HK-2 (cell line): Measurements from ENCODE around the gene KRT71.

Experiments
- DNase-seq: peaks from one replicate; pipeline ENCODE4 v3.0.0-alpha.2; 2018; ENCODE audit not compliant: unreplicated experiment

KRT71 gene

DNA sequence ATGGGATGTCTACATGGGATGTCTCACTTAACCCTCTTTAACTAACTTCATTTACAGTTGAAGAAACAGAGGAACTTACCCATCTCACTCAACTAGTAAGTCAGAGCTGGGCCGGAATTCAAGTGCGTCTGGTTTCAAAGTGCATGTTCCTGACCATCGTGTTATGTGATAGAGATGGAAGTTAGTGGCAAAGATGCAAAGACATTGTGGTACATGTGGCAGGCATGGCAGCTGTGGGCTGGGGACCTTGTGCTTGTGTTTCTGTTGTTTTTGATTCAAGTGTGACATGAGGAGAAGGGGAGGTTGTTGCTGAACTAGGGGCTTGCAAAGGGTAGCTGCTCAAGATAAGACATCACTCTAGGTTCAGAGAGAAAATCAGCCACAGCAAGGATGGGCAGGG, 23.0 kb upstream of the KRT71 start:
- DNase-seq, result no peak

- DNase-seq, result no peak
Measured at GRCh38 chr12:52575256-52575655, 22.3 kb upstream of the KRT71 start.

GRCh38 chr12:52573743-52574142, 20.8 kb upstream of the KRT71 start, which contains the start of gene KRT74:
KRT74 (minus strand) TSS chr12:52573843; CDS start chr12:52573777, 66 bp downstream.
- DNase-seq, result no peak

DNA sequence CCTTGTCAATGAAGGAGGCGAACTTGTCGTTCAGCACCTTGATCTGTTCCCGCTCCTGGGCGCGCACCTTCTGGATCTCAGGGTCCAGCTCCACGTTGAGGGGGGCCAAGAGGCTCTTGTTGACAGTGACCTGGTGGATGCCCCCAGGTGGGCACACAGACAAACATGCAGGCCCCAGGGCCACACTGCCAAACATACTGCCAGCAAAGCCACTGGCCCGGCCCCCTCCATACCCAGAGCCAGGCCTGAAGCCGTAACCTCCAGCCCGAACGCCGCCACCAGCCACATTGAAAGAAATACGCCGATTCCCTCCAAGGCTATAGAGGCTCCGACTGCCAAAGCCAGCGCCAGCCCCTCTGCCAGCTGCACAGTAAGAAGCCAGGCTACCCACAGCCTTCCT, 20.4 kb upstream of the KRT71 start:
- no peak for DNase-seq

DNA sequence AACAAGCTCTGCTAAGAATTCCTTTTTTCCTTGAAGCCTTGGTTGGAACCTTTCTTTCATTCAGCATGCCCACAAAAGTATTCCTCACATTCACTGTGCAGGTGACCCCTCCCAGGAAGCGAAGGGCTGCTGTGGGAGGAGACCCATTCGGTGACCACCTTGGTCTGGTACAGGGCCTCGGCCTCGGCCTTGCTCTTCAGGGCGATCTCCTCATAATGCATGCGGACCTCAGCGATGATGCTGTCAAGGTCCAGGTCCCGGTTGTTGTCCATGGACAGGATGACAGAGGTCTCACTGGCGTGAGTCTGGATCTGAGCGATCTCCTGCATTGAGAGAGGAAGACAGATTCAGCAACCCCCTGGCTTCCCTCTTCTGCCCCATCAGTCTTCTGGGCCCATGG, 17.6 kb upstream of the KRT71 start:
- DNase-seq, result no peak

DNA sequence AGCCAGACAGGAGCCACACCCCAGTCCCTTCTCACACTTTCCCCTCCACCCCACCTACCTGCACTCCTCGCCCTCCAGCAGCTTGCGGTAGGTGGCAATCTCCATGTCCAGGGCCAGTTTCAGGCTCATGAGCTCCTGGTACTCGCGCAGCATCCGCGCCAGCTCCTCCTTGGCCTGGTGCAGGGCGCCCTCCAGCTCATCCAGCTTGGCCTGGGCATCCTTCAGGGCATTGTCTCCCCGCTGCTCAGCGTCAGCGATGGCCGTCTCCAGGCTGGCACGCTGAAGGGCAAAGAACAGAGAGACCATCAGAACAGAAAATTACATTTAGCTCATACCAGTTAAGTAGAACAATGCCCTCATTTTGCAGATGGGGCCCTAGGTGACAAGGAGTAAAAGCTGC, 15.2 kb upstream of the KRT71 start:
- DNase-seq, result no peak

DNA sequence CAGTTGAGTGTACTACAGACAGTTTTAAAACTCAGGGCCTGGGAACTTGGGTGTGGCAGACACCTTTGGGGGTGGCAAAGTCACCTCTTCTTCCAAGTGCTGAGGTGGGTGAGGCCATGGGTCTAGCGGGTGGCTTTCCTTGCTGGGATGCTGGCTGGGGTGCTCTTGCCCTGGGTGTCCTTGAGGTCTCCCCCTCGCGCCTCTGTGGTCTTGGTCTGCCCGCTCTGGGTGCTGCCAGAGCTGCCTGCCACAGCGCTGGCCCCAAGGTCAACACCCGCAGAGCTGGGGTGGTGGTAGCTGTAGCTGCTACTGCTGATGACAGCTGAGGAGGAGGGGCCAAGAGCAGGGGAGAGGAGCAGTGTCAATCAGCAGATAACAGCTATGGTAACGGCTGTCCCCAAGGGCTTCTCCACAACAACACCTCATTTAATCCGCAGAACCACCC, 13.9 kb upstream of the KRT71 start:
- DNase-seq, result no peak

GRCh38 chr12:52564582-52564981, 11.6 kb upstream of the KRT71 start:
- no peak for DNase-seq

DNA sequence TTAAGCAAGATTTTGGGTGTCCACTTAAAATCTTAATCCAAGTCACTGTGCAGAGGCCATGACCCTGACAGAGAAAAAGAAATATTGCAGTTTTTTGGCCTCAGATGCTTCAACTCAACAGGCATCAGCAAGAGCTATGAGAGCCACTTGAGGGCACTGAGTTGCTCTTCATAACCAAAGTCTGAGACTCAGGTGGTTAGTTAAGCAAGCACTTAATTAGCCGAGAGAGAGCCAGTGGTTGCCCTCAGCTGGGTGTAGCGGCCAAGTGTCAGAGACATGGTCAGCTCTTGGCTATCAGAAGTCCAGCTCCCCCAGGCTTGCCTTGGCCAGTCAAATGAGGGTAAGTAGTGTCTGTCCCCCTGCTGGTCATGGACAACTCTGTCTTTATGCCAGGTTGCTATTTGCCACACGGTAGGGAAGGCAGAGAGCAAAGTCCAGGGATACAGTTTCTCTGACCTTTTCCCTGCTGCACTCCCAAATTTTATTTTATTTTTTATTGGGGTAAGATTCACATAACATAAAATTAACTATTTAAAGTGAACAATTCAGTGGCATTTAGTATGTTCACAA, 9.0 kb upstream of the KRT71 start:
- no peak for DNase-seq

GRCh38 chr12:52559979-52560378, 7.0 kb upstream of the KRT71 start:
- DNase-seq, result no peak

DNA sequence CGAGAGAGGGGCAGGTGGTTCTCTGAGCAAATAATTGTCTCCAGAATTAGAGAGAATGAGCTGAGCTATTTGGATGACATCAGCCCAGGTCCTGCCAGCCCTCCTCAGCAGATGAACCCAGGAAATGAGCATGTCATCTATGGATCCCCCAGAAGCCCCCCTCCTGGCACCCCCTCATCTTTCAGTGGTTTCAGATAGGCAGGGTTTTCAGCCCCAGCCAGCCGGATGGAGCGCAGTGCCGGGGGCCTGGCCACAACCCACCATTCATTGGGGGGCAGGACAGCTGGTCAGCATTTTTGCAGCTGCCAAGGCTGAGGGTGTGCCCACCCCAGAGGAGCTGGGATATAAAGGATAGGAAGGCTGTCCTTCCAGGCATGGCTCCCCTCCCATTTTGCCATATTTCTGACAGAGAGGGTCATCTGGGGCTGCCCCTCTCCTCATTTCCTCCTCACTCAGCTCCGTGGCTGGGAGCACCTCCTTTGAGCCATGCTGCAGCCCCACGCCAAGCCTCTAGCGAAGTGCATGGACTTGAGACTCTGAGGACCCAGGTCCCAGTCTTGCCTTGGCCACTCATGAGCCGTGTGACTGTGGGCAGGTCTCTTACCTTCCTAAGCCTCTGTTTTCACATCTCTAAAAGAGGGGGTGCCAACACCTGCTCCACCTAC, 6.0 kb upstream of the KRT71 start:
- DNase-seq, result no peak

DNA sequence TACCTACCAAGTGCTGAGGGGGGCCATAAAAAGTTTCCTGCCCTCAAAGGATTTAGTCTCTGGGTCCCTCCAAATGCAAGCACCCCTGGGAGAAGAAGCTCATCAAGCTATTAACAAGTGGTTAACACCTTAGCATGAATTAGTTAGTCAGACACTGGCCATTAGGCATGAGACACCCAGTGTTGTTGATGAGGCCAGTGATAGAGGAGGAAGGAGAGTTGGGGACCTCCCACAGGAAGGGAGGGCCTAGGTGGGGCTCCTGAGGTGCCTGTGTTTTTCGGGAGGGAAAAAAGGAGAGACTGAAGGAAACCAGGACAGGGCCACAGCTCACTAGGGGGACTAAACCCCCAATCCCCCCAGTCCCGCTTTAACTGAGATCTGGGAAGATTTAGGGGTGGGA, 4.5 kb upstream of the KRT71 start:
- no peak for DNase-seq

- no peak for DNase-seq
Measured at GRCh38 chr12:52555577-52555976, 2.6 kb upstream of the KRT71 start.

DNA sequence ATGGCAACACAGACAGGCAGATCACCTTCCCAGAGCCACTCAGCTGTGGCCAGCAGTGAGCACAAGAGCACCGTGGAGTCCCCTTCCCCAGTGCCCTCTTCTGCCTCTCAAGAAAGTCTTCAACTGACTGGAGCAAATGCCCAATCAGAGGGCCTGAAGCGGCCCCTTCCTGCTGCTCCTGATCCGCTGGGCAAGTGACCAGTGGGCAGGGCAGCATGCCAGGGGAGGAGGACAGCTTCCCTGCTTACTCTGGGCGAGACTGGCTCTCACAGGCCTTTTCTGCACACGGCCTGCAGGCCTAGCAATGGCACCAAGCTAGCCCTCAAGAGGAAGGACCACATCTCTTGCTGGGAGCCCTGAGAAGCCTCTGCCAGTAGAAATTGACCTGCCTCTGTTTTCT, 890 bp downstream of the KRT71 start:
- DNase-seq, result no peak

DNA sequence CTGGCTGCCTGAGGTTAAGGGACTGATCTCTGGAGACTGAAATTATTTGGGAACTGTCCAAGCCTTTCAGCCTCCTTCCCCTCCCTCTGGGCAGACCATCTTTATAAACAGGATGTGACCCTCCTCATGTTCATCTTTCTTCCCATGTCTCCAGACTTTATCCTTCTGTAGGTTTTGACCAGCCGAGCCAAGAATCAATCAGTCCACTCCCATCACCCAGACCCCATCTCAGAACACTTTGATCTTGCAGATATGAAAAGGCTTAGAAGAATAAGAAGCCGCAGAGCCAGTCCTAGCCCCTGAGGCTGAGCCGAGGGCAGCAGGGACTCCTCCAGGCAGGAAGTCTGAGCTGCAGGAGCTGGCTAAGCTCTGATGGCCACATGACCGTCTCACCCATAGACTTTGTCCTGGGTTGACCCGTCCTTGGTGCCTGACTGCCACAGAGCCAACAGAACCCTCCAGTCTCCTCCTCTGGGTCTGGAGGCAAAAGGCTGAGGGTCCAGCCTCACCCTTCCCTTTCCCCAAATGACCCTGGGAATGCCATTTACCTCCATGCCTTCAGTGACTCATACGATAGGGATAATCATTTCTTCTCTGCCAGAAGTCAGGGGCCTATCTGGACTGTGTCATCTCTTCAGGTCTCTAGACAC, 1.6 kb downstream of the KRT71 start:
- DNase-seq, result no peak

- DNase-seq, result no peak
Measured at GRCh38 chr12:52546126-52546525, 6.8 kb downstream of the KRT71 start.

- DNase-seq, result no peak
Measured at GRCh38 chr12:52543985-52544883, 8.7 kb downstream of the KRT71 start.

DNA sequence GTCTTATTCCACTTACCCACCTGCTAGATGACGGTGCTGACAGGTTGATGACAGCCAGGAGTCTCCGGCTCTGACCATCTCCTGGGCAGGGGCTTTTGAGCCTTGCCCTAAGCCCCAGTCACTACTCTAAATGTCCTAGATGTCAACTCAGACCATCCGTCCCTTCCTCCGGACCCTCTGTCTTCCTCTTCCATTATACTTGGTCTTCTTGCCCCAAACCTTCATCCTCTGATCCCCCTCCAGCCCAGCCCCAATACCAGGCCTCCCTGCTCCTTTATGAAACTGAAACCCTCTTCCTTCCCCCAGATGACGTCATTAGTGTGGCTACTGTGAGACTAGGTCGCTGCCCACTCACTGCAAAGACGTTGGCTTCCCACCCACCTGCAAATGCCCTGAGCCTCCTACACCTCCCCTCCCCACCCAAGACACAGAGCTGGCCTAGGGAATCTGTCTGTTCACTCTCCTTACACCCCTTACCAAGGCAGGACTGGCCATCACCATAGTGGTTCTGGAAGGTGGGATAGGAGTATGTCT, 10.1 kb downstream of the KRT71 start:
- DNase-seq, result no peak

- no peak for DNase-seq
Measured at GRCh38 chr12:52542157-52542556, 10.8 kb downstream of the KRT71 start.

DNA sequence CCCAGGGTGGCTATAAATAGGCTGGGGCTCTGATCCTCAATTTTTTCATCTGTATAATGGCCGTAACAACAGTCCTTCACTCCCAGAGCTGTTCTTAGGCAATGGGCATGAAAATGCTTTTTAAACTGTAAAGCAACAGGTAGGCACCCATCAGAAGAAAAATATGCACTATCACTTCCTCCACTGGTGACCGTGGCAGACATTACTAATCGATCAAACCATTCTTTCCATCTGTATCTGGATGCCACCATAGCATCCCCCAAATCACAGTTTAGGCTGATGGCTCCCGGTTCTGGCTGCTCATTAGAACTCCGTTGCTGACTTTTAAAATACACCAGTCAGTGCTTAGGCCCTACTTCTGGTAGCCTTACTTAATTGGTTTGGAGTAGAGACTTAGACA, 11.2 kb downstream of the KRT71 start:
- DNase-seq, result no peak

GRCh38 chr12:52540531-52540930, 12.4 kb downstream of the KRT71 start:
- DNase-seq, result no peak

DNA sequence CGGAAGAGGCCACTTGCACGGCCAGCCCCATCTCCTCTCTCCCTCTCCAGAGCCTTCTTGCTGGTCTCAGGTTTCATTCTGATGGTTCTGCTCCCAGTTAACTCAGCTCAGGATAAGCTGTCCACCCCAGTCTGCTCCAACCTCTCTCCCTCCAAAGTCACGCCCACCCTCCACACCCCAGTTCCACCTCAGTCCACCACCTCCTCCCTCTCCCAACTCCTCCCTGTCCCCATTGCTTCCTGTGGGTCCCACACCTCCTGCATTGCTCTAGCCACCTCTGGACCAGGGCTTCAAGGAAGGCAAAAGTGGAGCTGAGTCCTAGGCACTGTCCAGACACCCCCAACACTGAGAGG, 13.1 kb downstream of the KRT71 start:
- no peak for DNase-seq
